ENCODE data around the gene RAB9A. TPM values are rescaled to one million over a fixed set of nuclear protein-coding genes. Genes with fewer than 3 reads are reported as not detected.

Gene RAB9A
- polyA plus RNA-seq, 2 donors = 23.8 to 24.7 TPM

- Histone ChIP-seq H3K9me3 (ENCODE audit: control insufficient read depth in 2 of 2, insufficient read depth in 1 of 2, low read depth in 1 of 2, low read length in 1 of 2) (no peaks in the 10 kb centered on the region), H3K27me3 (ENCODE audit: control insufficient read depth in 1 of 2, insufficient read depth in 2 of 2, low read length in 2 of 2) (no peaks in the 10 kb centered on the region), H3K4me3 (ENCODE audit: low read depth in 1 of 2, low read length in 2 of 2) (no peak overlapping the region), H3K4me1 (ENCODE audit: control insufficient read depth in 2 of 2, insufficient read depth in 2 of 2, low read length in 1 of 2) (no peaks in the 10 kb centered on the region), H3K27ac (ENCODE audit: low read depth in 2 of 2, low read length in 1 of 2) (no peak overlapping the region), H3K36me3 (ENCODE audit: control insufficient read depth in 2 of 2, insufficient read depth in 2 of 2, low read length in 1 of 2) (peaks cover 0 to 1% of the 10 kb centered on the region in 2 donors)
Measured at GRCh38 chrX:13750812-13751211, 61.9 kb downstream of the RAB9A start.

GRCh38 chrX:13752141-13752540 lies 63.2 kb downstream of the RAB9A start:
- Histone ChIP-seq H3K27ac (ENCODE audit: low read depth in 2 of 2, low read length in 1 of 2) (no peak overlapping the region), H3K36me3 (ENCODE audit: control insufficient read depth in 2 of 2, insufficient read depth in 2 of 2, low read length in 1 of 2) (peaks cover 0 to 4% of the 10 kb centered on the region in 2 donors), H3K27me3 (ENCODE audit: control insufficient read depth in 1 of 2, insufficient read depth in 2 of 2, low read length in 2 of 2) (no peaks in the 10 kb centered on the region), H3K4me1 (ENCODE audit: control insufficient read depth in 2 of 2, insufficient read depth in 2 of 2, low read length in 1 of 2) (no peaks in the 10 kb centered on the region), H3K9me3 (ENCODE audit: control insufficient read depth in 2 of 2, insufficient read depth in 1 of 2, low read depth in 1 of 2, low read length in 1 of 2) (no peaks in the 10 kb centered on the region), H3K4me3 (ENCODE audit: low read depth in 1 of 2, low read length in 2 of 2) (no peak overlapping the region)
- 61 to 66% methylated on average over 3 of the region's 3 CpGs for WGBS, 2 donors

DNA sequence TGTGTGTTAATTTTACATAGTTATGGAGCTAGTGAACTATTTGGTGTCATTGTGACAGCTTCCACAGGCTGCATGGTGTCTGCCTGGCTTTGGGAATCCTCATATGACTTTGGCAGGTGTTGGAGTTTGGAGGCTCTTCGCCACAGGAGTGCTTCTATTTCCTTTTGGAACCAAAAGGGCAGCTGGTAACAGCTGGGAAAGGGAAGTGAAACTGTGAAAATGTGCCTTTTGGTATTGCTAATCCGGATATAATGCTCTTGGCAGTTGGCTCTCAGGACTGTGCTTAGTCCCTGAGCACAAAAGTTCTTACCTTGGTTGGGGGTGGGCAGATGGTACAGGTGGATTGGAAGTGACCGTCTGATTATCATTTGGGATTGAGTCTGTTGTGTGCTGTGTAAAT lies 63.7 kb downstream of the RAB9A start:
- Histone ChIP-seq H3K27ac (ENCODE audit: low read depth in 2 of 2, low read length in 1 of 2) (peak overlapping the region in 1 of 2 donors; percentile 21), H3K36me3 (ENCODE audit: control insufficient read depth in 2 of 2, insufficient read depth in 2 of 2, low read length in 1 of 2) (peaks cover 0 to 4% of the 10 kb centered on the region in 2 donors), H3K4me1 (ENCODE audit: control insufficient read depth in 2 of 2, insufficient read depth in 2 of 2, low read length in 1 of 2) (no peaks in the 10 kb centered on the region), H3K9me3 (ENCODE audit: control insufficient read depth in 2 of 2, insufficient read depth in 1 of 2, low read depth in 1 of 2, low read length in 1 of 2) (no peaks in the 10 kb centered on the region), H3K4me3 (ENCODE audit: low read depth in 1 of 2, low read length in 2 of 2) (no peak overlapping the region), H3K27me3 (ENCODE audit: control insufficient read depth in 1 of 2, insufficient read depth in 2 of 2, low read length in 2 of 2) (no peaks in the 10 kb centered on the region)
- 58 to 68% methylated on average over 3 of the region's 3 CpGs for WGBS, 2 donors

GRCh38 chrX:13754765-13755164 lies 65.8 kb downstream of the RAB9A start:
- H3K9me3 ChIP-seq (ENCODE audit: control insufficient read depth in 2 of 2, insufficient read depth in 1 of 2, low read depth in 1 of 2, low read length in 1 of 2) = no peaks in the 10 kb centered on the region
- peaks cover 4 to 5% of the 10 kb centered on the region in 2 donors for H3K36me3 ChIP-seq (ENCODE audit: control insufficient read depth in 2 of 2, insufficient read depth in 2 of 2, low read length in 1 of 2)
- no peaks in the 10 kb centered on the region for H3K4me1 ChIP-seq (ENCODE audit: control insufficient read depth in 2 of 2, insufficient read depth in 2 of 2, low read length in 1 of 2)
- no peaks in the 10 kb centered on the region for H3K27me3 ChIP-seq (ENCODE audit: control insufficient read depth in 1 of 2, insufficient read depth in 2 of 2, low read length in 2 of 2)
- H3K27ac ChIP-seq (ENCODE audit: low read depth in 2 of 2, low read length in 1 of 2) = no peak overlapping the region
- 93 to 97% methylated on average over 1 of the region's 1 CpG for WGBS, 2 donors
- no peak overlapping the region for H3K4me3 ChIP-seq (ENCODE audit: low read depth in 1 of 2, low read length in 2 of 2)

DNA sequence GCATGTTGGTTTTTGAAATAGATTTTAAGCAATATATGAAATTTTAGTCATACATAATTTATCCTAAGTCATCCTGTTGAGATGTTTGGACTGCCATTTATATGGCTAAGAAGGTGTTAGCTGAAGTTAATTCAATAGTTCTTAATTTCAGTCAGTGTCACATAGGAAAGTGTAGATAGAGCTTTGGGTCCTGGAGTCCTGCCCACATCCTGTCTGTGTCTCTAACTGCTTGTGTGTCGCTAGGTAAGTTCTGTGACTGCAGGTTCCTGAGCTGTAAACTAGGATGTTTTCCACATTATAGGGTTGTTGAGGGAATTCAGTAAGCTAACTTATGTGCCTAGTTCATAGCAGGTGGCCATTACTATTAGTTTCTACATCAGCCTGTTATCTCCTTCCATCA lies 66.3 kb downstream of the RAB9A start:
- Histone ChIP-seq H3K27ac (ENCODE audit: low read depth in 2 of 2, low read length in 1 of 2) (no peak overlapping the region), H3K4me1 (ENCODE audit: control insufficient read depth in 2 of 2, insufficient read depth in 2 of 2, low read length in 1 of 2) (no peaks in the 10 kb centered on the region), H3K4me3 (ENCODE audit: low read depth in 1 of 2, low read length in 2 of 2) (no peak overlapping the region), H3K36me3 (ENCODE audit: control insufficient read depth in 2 of 2, insufficient read depth in 2 of 2, low read length in 1 of 2) (peaks cover 5 to 7% of the 10 kb centered on the region in 2 donors), H3K9me3 (ENCODE audit: control insufficient read depth in 2 of 2, insufficient read depth in 1 of 2, low read depth in 1 of 2, low read length in 1 of 2) (no peaks in the 10 kb centered on the region), H3K27me3 (ENCODE audit: control insufficient read depth in 1 of 2, insufficient read depth in 2 of 2, low read length in 2 of 2) (no peaks in the 10 kb centered on the region)
- 78 to 81% methylated on average over 1 of the region's 1 CpG for WGBS, 2 donors

GRCh38 chrX:13756381-13756780 lies 67.5 kb downstream of the RAB9A start:
- H3K27ac ChIP-seq (ENCODE audit: low read depth in 2 of 2, low read length in 1 of 2) = no peak overlapping the region
- H3K36me3 ChIP-seq (ENCODE audit: control insufficient read depth in 2 of 2, insufficient read depth in 2 of 2, low read length in 1 of 2) = peaks cover 5 to 9% of the 10 kb centered on the region in 2 donors
- H3K4me3 ChIP-seq (ENCODE audit: low read depth in 1 of 2, low read length in 2 of 2) = no peak overlapping the region
- no peaks in the 10 kb centered on the region for H3K4me1 ChIP-seq (ENCODE audit: control insufficient read depth in 2 of 2, insufficient read depth in 2 of 2, low read length in 1 of 2)
- H3K27me3 ChIP-seq (ENCODE audit: control insufficient read depth in 1 of 2, insufficient read depth in 2 of 2, low read length in 2 of 2) = no peaks in the 10 kb centered on the region
- 92 to 94% methylated on average over 4 of the region's 4 CpGs for WGBS, 2 donors
- H3K9me3 ChIP-seq (ENCODE audit: control insufficient read depth in 2 of 2, insufficient read depth in 1 of 2, low read depth in 1 of 2, low read length in 1 of 2) = no peaks in the 10 kb centered on the region

- H3K27ac ChIP-seq (ENCODE audit: low read depth in 2 of 2, low read length in 1 of 2) = no peak overlapping the region
- H3K4me1 ChIP-seq (ENCODE audit: control insufficient read depth in 2 of 2, insufficient read depth in 2 of 2, low read length in 1 of 2) = no peaks in the 10 kb centered on the region
Measured at GRCh38 chrX:13759152-13759718, 70.3 kb downstream of the RAB9A start.

More at GRCh38 chrX:13759152-13759718, 70.3 kb downstream of the RAB9A start:
- Histone ChIP-seq H3K4me3 (ENCODE audit: low read depth in 1 of 2, low read length in 2 of 2) (no peak overlapping the region), H3K27me3 (ENCODE audit: control insufficient read depth in 1 of 2, insufficient read depth in 2 of 2, low read length in 2 of 2) (no peaks in the 10 kb centered on the region), H3K36me3 (ENCODE audit: control insufficient read depth in 2 of 2, insufficient read depth in 2 of 2, low read length in 1 of 2) (peaks cover 5 to 9% of the 10 kb centered on the region in 2 donors), H3K9me3 (ENCODE audit: control insufficient read depth in 2 of 2, insufficient read depth in 1 of 2, low read depth in 1 of 2, low read length in 1 of 2) (no peaks in the 10 kb centered on the region)
- 80 to 88% methylated on average over 8 of the region's 8 CpGs for WGBS, 2 donors

Other genes starting within 250 kb of the RAB9A start
- 1 to 10 TPM; 3.0 to 3.1 TPM for gene EGFL6, start 119.5 kb upstream of the RAB9A start, polyA plus RNA-seq
- gene TCEANC, start 36.0 kb upstream of the RAB9A start, polyA plus RNA-seq = 1 to 10 TPM in 1 of 2 donors, under 1 TPM in 1; 0.85 to 1.2 TPM
- gene TRAPPC2, start 45.5 kb downstream of the RAB9A start, polyA plus RNA-seq = 1 to 10 TPM; 6.1 to 6.6 TPM
- gene OFD1, start 45.6 kb downstream of the RAB9A start, polyA plus RNA-seq = 10 to 100 TPM; 19.5 to 47.6 TPM
- gene GPM6B, start 128.0 kb downstream of the RAB9A start, polyA plus RNA-seq = 1 to 10 TPM; 1.1 to 3.1 TPM